Activated CD4-positive, alpha-beta T cell treated with anti-CD3 and anti-CD28 coated beads, Interleukin-2, amount 10 ng/mL, durations not matched to agents 7 days and 5 days (primary cell): ENCODE data around the gene SUPT20HL1. TPM values are rescaled to one million over a fixed set of nuclear protein-coding genes. Genes with fewer than 3 reads are reported as not detected.
"Not testable (repeated sequence)": the region's sequence is repeated elsewhere in the genome, so short reads cannot be mapped to it uniquely, and the experiment has no call there.

ENCODE experiments used
- CTCF ChIA-PET: fragments of 350-600 bp; sonication (Branson Sonifier 250); formaldehyde crosslinking; loops from one replicate; lab custom pipeline; 2021; ENCODE audit warnings: antibody characterized with exemption; lab: Charles Lee
- POLR2A ChIA-PET: fragments of 350-600 bp; sonication (Branson Sonifier 250); formaldehyde crosslinking; loops from one replicate; lab custom pipeline; 2021; ENCODE audit warnings: antibody characterized with exemption; lab: Charles Lee
- DNase-seq: peaks from one replicate; pipeline ENCODE4 v3.0.0-alpha.2; 2020
- H3K27ac Mint-ChIP-seq: one replicate; pipeline ENCODE4 v1.8.0; 2021; ENCODE audit warnings: mild to moderate bottlenecking, moderate library complexity, mixed read lengths
- H3K27me3 Mint-ChIP-seq: one replicate; pipeline ENCODE4 v1.8.0; 2021; ENCODE audit warnings: mixed read lengths
- H3K36me3 Mint-ChIP-seq: one replicate; pipeline ENCODE4 v1.8.0; 2021; ENCODE audit warnings: low read depth, mixed read lengths
- H3K4me1 Mint-ChIP-seq: one replicate; pipeline ENCODE4 v1.8.0; 2021; ENCODE audit warnings: mixed read lengths
- H3K4me3 Mint-ChIP-seq: one replicate; pipeline ENCODE4 v1.8.0; 2021; ENCODE audit warnings: mild to moderate bottlenecking, moderate library complexity, mixed read lengths
- H3K9me3 Mint-ChIP-seq: one replicate; pipeline ENCODE4 v1.8.0; 2021; ENCODE audit warnings: mixed read lengths
- total RNA-seq, 2 experiments: library from RNA; stranded (reverse); gene quantifications; one replicate each; pipeline ENCODE4 v1.2.3, GENCODE V29; 2021

The SUPT20HL1 gene
- total RNA-seq: not detected

DNA sequence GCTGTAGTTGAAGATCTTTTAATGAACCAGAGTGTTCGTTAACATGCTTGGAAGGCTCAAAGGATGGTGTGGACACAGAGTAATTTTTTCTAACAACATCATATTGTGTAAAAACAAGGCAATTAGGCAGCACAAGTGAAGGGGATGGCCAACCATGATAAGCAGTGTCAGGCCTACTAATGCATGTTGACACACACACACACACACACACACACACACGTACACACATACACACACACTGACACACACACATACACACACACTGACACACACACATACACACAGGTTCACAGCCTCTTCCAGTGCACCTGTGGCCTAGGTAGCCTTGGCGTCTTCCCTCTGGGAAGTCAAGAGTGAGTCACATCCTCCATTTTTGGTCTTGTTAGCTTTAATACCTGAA lies at the start of gene SUPT20HL1:
Gene SUPT20HL1, plus strand, starts transcription at position 368 of the 400 bp plus-strand sequence. CDS start 2,122 bp downstream, outside the sequence.
- ChIA-PET POLR2A (no interaction called here), CTCF (no interaction called here)
- DNase-seq: no peak
- Mint-ChIP-seq H3K27me3 (no peaks in the 10 kb centered on the region), H3K27ac (peak within 1 kb of the TSS; percentile 22), H3K4me3 (no peak within 1 kb of the TSS), H3K9me3 (no peaks in the 10 kb centered on the region), H3K4me1 (peaks cover 8% of the 10 kb centered on the region), H3K36me3 (no peaks in the 10 kb centered on the region)

DNA sequence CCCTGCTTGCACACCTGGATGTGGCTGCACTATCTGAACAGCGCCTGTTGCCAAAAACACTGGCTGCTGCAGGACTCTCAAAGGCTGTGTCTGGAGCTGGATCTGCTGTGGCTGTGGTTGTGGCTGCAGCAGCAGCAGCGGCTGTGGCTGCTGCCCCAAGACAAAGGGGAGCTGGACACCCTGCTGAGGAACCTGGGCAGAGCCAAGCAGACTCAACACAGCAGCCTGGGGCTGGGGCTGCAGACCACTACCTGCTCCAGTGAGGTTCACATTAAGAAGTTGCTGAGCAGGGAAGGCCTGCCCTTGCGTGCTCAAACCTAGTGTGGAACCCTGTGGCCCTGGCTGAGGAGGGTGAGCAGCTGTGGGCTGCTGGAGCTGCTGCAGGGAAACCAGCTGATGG lies 49.5 kb upstream of the SUPT20HL1 start:
- not testable (repeated sequence) for H3K27me3 Mint-ChIP-seq

DNA sequence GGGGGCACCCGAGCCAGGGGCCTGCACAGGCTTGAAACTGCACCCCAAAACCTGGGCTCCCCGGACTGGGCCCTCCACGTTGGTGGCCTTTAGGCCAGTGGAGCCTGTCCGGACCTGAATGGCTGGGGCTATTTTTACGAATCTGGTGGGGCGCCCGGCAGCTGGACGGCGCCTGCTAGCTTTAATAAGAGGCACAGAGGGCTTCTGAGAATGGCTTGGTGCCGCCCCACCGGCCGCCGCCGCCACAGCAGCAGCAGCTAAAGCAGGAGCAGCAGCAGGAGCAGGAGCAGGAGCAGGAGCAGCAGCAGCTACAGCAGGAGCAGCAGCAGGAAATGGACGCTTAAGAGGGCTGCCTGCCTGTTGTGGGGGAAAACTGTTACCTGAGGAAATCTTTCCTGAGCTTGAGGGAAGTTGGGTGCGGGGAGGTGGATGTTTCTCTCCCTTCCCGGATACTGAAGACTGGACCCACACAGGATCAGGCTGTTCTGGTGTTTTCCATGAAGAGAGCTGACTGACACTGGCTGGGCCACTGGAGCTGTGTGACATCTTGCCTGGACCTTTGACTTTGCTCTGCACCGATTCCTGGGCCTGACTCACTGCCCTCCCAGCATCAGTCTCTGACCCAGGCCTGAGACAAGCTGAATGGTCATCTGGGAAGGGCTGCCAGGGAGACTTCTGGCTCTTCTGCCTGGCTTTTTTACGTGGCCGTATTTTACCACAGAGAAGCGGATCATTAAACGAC lies 48.8 kb upstream of the SUPT20HL1 start:
- CTCF ChIA-PET: interaction anchor here (0.9 kb wide), 1 partner anchor 212 kb away, joined by 3 read pairs; no protein-coding TSS in a partner anchor
- H3K4me3 Mint-ChIP-seq, H3K27me3 Mint-ChIP-seq, H3K36me3 Mint-ChIP-seq, DNase-seq, H3K9me3 Mint-ChIP-seq, H3K27ac Mint-ChIP-seq, POLR2A ChIA-PET: not testable (repeated sequence)
- peaks cover 13% of the 10 kb centered on the region for H3K4me1 Mint-ChIP-seq

More for the DNA sequence above, 49.5 kb upstream of the SUPT20HL1 start:
- H3K27ac Mint-ChIP-seq, H3K36me3 Mint-ChIP-seq, POLR2A ChIA-PET, H3K4me3 Mint-ChIP-seq, DNase-seq, H3K9me3 Mint-ChIP-seq: not testable (repeated sequence)
- CTCF ChIA-PET: interaction anchor here (0.9 kb wide), 1 partner anchor 213 kb away, joined by 3 read pairs; no protein-coding TSS in a partner anchor
- peaks cover 13% of the 10 kb centered on the region for H3K4me1 Mint-ChIP-seq

DNA sequence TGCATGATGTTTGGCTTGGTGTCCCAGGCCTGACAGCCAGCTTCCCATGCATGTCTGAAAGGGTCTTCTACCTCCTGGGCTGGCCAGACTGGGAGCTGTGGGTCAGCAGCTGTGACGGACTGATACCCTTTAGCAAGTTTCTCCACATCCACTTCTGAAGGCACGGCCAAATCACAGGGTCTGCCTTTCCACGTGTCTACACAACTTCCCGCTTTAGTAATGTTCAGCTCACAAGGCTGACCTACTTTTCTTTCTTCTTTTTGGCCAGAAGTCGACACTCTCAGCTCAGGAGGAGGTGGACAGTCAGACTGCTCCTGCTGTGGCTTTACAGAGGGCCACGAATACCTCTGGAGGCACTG lies 48.2 kb upstream of the SUPT20HL1 start:
- not testable (repeated sequence) for H3K9me3 Mint-ChIP-seq, H3K4me3 Mint-ChIP-seq
- H3K4me1 Mint-ChIP-seq: peaks cover 13% of the 10 kb centered on the region

DNA sequence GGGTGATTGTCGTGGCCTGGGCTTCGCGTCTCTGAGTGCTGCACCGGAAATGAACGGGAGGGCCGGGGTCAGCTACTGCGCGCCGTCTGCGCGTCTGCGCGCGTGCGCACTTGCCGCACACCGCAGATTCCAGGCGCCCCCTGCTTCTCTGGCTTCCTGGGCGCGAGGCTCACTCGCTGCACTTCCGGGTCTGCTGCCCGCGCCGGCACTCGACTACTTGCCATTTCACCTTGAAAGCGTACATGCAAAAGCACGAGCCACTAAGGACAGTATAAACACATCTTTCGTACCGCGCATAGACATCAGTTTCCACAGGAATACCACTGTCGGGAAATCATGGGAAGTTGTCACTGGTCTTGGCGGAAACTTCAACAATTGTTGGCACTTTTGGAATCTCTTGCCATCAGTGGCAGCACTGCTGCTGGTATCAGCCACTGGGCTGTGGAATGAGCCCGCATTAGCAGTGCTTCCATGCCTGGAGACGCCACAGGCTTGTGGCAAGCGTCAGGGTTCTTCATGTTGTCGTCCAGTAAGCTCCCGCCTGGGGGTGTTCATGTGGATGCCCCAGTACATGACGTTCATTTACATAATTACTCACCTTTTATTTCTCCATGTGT lies 46.3 kb upstream of the SUPT20HL1 start, which contains the start of gene SUPT20HL2:
Gene SUPT20HL2, minus strand, starts transcription at position 51 of the 617 bp plus-strand sequence. CDS start 754 bp downstream, outside the sequence.
- Mint-ChIP-seq H3K4me3 (no peak within 1 kb of the TSS), H3K4me1 (peaks cover 6% of the 10 kb centered on the region), H3K27me3 (no peaks in the 10 kb centered on the region), H3K27ac (no peak within 1 kb of the TSS), H3K36me3 (no peaks in the 10 kb centered on the region), H3K9me3 (no peaks in the 10 kb centered on the region)
- CTCF ChIA-PET: no interaction called here
- no peak for DNase-seq
- POLR2A ChIA-PET: no interaction called here

More for the DNA sequence above, 48.2 kb upstream of the SUPT20HL1 start:
- POLR2A ChIA-PET, CTCF ChIA-PET, H3K36me3 Mint-ChIP-seq, H3K27ac Mint-ChIP-seq, H3K27me3 Mint-ChIP-seq, DNase-seq: not testable (repeated sequence)

DNA sequence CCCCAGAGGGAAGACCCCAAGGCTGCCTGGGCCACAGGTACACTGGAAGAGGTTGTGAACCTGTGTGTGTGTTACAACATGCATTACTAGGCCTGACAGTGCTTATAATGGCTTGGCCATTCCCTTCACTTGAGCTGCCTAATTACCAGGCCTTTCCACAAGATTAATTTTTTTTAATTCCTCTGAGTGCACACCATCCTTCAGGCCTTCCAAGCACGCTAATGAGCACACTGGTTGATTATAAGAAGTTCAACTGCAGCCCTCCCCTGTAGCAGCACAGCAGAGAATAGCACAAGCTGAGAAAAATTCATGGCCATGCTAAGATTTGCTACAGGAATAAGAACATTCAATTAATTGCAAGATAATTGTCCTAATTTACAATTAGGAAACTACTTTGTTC lies 44.3 kb upstream of the SUPT20HL1 start:
- Mint-ChIP-seq H3K9me3 (no peaks in the 10 kb centered on the region), H3K4me1 (no peaks in the 10 kb centered on the region), H3K36me3 (no peaks in the 10 kb centered on the region), H3K27ac (no peak overlapping the region), H3K27me3 (no peaks in the 10 kb centered on the region), H3K4me3 (no peak overlapping the region)
- ChIA-PET CTCF (no interaction called here), POLR2A (no interaction called here)
- no peak for DNase-seq

DNA sequence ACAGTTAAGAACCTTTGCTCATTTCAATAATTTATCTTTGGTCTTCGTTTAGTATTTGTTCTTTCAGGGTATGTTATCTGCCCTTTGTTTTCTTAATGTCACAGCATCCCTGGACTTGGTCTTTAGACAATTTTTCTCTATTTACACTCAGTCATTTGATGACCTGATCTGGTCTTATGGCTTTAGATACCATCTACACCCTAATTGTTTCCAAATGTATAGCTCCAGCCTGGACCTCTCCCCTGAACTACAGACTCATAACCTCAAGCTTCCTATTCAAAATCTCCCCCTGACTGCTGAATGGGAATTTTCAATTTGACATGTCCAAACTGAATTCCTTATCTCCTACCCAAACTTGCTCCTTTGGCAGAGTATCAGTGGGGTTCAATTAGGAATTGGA lies 42.9 kb upstream of the SUPT20HL1 start:
- Mint-ChIP-seq H3K36me3 (no peaks in the 10 kb centered on the region), H3K9me3 (no peaks in the 10 kb centered on the region), H3K4me1 (no peaks in the 10 kb centered on the region), H3K27ac (no peak overlapping the region), H3K27me3 (no peaks in the 10 kb centered on the region), H3K4me3 (no peak overlapping the region)
- ChIA-PET CTCF (no interaction called here), POLR2A (no interaction called here)
- DNase-seq: no peak

DNA sequence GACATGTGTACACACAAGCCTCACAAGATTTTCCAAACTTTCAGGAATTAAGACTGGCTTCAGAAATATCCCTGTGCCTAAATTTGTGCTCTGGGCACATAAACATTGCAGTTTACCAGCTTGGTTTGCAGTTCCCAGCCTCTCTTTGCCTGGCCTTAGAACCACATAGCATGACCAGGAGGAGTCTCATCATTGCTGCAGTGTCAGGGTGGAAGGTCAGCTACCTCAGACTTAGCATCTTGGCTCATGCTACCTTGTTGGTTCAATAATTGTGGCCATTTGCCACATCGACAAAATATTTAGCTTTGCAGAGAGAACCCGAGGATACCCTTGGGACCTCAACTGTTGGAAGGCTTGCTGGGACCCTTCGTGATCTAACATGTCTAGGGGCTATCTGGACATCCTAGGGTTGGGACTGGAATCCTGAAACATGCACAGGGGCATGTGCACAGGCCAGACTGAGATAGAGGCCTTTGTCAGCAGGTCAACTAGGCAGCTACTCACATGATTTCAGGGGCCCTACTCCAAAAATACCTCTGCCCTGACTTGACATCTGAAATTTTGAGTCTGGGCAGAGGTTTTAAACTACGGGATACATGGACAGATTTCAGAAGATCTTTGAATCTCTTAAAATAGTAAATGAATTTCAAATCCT lies 38.6 kb upstream of the SUPT20HL1 start:
- CTCF ChIA-PET: no interaction called here
- H3K4me3 Mint-ChIP-seq: no peak overlapping the region
- H3K27ac Mint-ChIP-seq: no peak overlapping the region
- H3K4me1 Mint-ChIP-seq: no peaks in the 10 kb centered on the region
- peaks cover 8% of the 10 kb centered on the region for H3K27me3 Mint-ChIP-seq
- no peaks in the 10 kb centered on the region for H3K9me3 Mint-ChIP-seq
- POLR2A ChIA-PET: interaction anchor here (0.6 kb wide), 1 partner anchor 42 kb away, joined by 3 read pairs; no protein-coding TSS in a partner anchor
- H3K36me3 Mint-ChIP-seq: no peaks in the 10 kb centered on the region
- no peak for DNase-seq

DNA sequence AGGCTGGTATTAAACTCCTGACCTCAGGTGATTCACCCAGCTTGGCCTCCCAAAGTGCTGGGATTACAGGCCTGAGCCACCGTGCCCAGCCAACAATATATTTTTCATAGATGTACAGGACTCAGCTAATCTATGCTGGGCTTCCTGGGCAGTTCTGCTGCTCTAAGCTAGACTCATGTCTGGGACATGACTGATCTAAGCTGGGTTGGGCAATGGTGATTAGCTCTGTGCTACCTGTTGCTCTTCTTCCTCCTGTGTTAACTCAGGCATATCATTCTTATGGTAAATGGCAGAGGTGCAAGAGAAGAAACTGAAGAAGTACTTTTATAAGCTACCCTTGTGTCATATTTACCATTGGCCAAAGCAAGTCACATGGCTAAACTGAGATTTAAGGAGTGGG lies 35.2 kb upstream of the SUPT20HL1 start:
- no peaks in the 10 kb centered on the region for H3K9me3 Mint-ChIP-seq
- no peaks in the 10 kb centered on the region for H3K36me3 Mint-ChIP-seq
- H3K4me1 Mint-ChIP-seq: no peaks in the 10 kb centered on the region
- ChIA-PET CTCF (interaction anchor here (0.7 kb wide), 1 partner anchor 19 kb away, joined by 3 read pairs; no protein-coding TSS in a partner anchor), POLR2A (no interaction called here)
- no peak overlapping the region for H3K27ac Mint-ChIP-seq
- peaks cover 8% of the 10 kb centered on the region for H3K27me3 Mint-ChIP-seq
- no peak for DNase-seq
- no peak overlapping the region for H3K4me3 Mint-ChIP-seq

DNA sequence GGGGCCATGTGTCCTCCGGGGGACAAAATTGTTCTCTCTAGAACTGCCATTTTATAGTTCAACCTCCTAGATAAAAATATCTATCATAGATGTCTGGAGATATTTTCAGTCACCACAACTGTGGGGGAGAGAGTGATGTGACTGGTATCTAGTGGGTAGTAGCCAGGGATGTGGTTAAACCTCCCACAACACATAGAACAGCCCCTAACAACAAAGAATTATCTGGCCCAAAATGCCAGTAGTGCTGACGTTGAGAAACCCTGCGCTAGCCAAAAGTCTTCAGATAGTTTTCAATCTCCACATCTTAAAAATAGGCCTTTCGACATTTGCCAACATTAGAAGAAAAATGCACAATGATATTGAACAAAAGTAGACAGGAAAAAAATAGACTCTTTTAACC lies 27.6 kb upstream of the SUPT20HL1 start:
- Mint-ChIP-seq H3K9me3 (no peaks in the 10 kb centered on the region), H3K27me3 (peaks cover 6% of the 10 kb centered on the region), H3K36me3 (no peaks in the 10 kb centered on the region), H3K4me1 (no peaks in the 10 kb centered on the region), H3K4me3 (no peak overlapping the region), H3K27ac (no peak overlapping the region)
- DNase-seq: no peak
- ChIA-PET POLR2A (no interaction called here), CTCF (no interaction called here)

DNA sequence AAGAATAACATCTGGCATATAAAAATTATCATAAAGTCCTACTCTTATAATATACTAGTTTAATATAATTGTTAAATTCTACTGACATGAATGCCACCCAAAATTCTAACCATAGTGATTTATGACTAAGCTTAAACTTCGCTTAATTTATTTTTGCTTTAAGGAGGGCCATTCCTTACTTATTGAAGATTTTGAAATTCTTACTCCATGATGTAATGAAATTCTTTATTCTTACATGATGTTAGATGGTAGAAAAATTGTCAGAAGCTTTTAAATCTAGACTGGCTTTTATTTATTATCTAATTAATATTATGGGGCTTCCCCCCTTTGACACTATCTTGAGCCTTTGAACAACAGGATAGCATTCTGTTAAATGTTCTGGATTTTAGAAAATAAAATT lies 27.1 kb upstream of the SUPT20HL1 start:
- Mint-ChIP-seq H3K27me3 (peaks cover 6% of the 10 kb centered on the region), H3K4me1 (no peaks in the 10 kb centered on the region), H3K27ac (no peak overlapping the region), H3K36me3 (no peaks in the 10 kb centered on the region), H3K4me3 (no peak overlapping the region), H3K9me3 (no peaks in the 10 kb centered on the region)
- CTCF ChIA-PET: no interaction called here
- no peak for DNase-seq
- POLR2A ChIA-PET: no interaction called here

DNA sequence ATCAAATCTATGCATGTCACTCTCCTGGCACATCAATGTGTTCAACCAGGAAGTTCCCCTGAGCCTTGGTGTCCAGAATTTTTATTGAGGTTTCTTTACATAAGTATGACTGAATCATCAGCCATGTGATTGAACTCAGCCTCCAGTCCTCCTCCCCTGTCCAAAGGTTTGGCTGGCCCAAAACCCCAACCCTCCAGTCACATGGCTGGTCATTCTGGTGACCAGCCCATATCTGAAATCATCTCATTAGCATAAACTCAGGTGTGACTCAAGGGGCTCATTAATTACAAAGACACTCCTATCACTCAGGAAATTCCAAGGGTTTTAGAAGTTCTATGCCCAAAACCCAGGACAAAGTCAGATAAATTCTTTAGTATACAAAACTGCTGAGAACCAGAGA lies 26.0 kb upstream of the SUPT20HL1 start:
- Mint-ChIP-seq H3K4me3 (no peak overlapping the region), H3K9me3 (no peaks in the 10 kb centered on the region), H3K36me3 (no peaks in the 10 kb centered on the region), H3K27ac (no peak overlapping the region), H3K27me3 (peaks cover 6% of the 10 kb centered on the region), H3K4me1 (no peaks in the 10 kb centered on the region)
- DNase-seq: no peak
- POLR2A ChIA-PET: no interaction called here
- CTCF ChIA-PET: no interaction called here

DNA sequence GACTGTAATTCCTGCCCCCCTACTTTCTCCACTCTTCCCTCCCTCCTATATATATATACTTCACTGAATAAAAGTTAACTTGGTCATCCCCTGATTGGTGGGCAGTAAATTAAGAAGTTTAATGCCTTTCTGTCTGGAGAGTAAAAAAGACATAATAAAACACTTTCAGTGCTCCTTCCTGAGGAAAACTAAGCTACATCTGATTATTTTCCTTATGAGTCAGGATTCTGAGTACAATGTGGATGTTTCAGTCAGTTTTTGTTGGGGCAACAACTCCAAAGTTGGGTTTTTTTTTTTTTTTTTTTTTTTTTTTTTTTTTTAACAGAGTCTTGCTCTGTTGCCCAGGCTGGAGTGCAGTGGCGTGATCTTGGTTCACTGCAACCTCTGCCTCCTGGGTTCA lies 24.6 kb upstream of the SUPT20HL1 start:
- H3K9me3 Mint-ChIP-seq: no peaks in the 10 kb centered on the region
- peaks cover 11% of the 10 kb centered on the region for H3K27me3 Mint-ChIP-seq
- H3K36me3 Mint-ChIP-seq: no peaks in the 10 kb centered on the region
- CTCF ChIA-PET: no interaction called here
- no peak overlapping the region for H3K27ac Mint-ChIP-seq
- POLR2A ChIA-PET: no interaction called here
- H3K4me3 Mint-ChIP-seq: no peak overlapping the region
- no peak for DNase-seq
- no peaks in the 10 kb centered on the region for H3K4me1 Mint-ChIP-seq
